Heart left ventricle (tissue), 16 donors: ENCODE data around the gene HSFX1. TPM values are rescaled to one million over a fixed set of nuclear protein-coding genes. Genes with fewer than 3 reads are reported as not detected.

ENCODE experiments used
- ATAC-seq, 4 donors: fragments of 200-7000 bp; cut with Tn5 transposase; one replicate each; pipeline ENCODE4 v1.9.1; 2020 to 2022; ENCODE audit warnings: moderate library complexity in 4 of 4, mild to moderate bottlenecking in 3 of 4, moderate number of reproducible peaks in 1 of 4
- DNase-seq, 5 donors: peaks; one replicate each; pipeline ENCODE4 v3.0.0-alpha.2; 2020
- H3K27ac ChIP-seq, 12 donors: fragments of 200-600 bp; sonication (generic) in 4 of 12; one replicate each; pipeline versions ENCODE4 v1.5.0 to v1.8.0; 2016 to 2022; ENCODE audit warnings: mild to moderate bottlenecking in 2 of 12
- H3K27me3 ChIP-seq, 9 donors: fragments of 200-600 bp; sonication (generic) in 2 of 9; one replicate each; pipeline versions ENCODE4 v1.5.1 to v1.8.0; 2016 to 2022; ENCODE audit warnings: mild to moderate bottlenecking in 3 of 9
- H3K36me3 ChIP-seq, 9 donors: fragments of 200-600 bp; sonication (generic) in 2 of 9; one replicate each; pipeline versions ENCODE4 v1.5.0 to v1.8.0; 2018 to 2022; ENCODE audit warnings: mild to moderate bottlenecking in 2 of 9
- H3K4me1 ChIP-seq, 12 donors: fragments of 200-600 bp; sonication (generic) in 4 of 12; one replicate each; pipeline versions ENCODE4 v1.5.0 to v1.8.0; 2016 to 2022; ENCODE audit warnings: mild to moderate bottlenecking in 3 of 12
- H3K4me3 ChIP-seq, 12 donors: fragments of 200-600 bp; sonication (generic) in 4 of 12; one replicate each; pipeline versions ENCODE4 v1.5.0 to v1.8.0; 2017 to 2022; ENCODE audit warnings: mild to moderate bottlenecking in 9 of 12, moderate library complexity in 4 of 12
- H3K9me3 ChIP-seq, 12 donors: fragments of 200-600 bp; sonication (generic) in 4 of 12; one replicate each; pipeline versions ENCODE4 v1.5.0 to v1.8.0; 2016 to 2022; ENCODE audit warnings: mild to moderate bottlenecking in 1 of 12
- CTCF ChIP-seq, 12 donors: fragments of 200-600 bp; sonication (generic) in 4 of 12; IDR thresholded peaks; one replicate each; pipeline versions ENCODE4 v1.5.0 to v1.8.0; 2018 to 2022; ENCODE audit warnings: antibody characterized with exemption in 12 of 12, mild to moderate bottlenecking in 5 of 12
- POLR2A ChIP-seq, 2 donors: fragments of 450-650 bp; IDR thresholded peaks; one replicate each; pipeline ENCODE4 v1.6.1; 2017; ENCODE audit warnings: antibody characterized with exemption in 2 of 2, mild to moderate bottlenecking in 2 of 2, moderate library complexity in 2 of 2
- WGBS, 4 donors: extraction: QIAGEN DNeasy Blood & Tissue Kit in 2 of 4; methylation state at CpG; one replicate each; pipeline versions ENCODE4 v1.1.5 to v1.1.7; 2013 to 2018; 5-methylcytosine and 5-hydroxymethylcytosine counted together
- intact Hi-C, 10 donors: fragments of 100-400 bp; cut with DNase I; formaldehyde crosslinking; loops; one replicate each; pipeline versions ENCODE4 v1.11.1 to v1.14.2; 2022
- polyA plus RNA-seq, 2 donors: library from polyadenylated mRNA; stranded (reverse); fragments of 200-250 nt; gene quantifications; one replicate each; pipeline ENCODE4 v1.2.3, GENCODE V29; 2013
- total RNA-seq, 9 donors: library from RNA; depleted of rRNA in 2 of 9; stranded (reverse); fragments of >200 nt in 2 of 9; fragmentation: NEBNext Ultra II Directional in 3 of 9; extraction: Animal tissue kit (Norgen Biotek cat#: 25700) in 3 of 9; gene quantifications; one replicate each; pipeline versions ENCODE4 v1.1.0 to v1.2.4, GENCODE V29; 2016 to 2023
- donor health status: ischemic (EF 13 %, LVEDD 7.1; RV severe dilation, severe dysfunction).
- donor health status: healthy with polysubstance abuse.
- donor health status: DM: no; HTN: yes; CAD: no.
- donor health status: DM: no; HTN: no; CAD: no.
- donor health status: ischemic (EF 25% LVEDD 6.9; RV normal size, moderate dysfunction).
- donor health status: ischemic (EF 25% LVEDD 5.7; RV mildly dilated, moderate dysfunction).
- donor health status: healthy.
- donor health status: DM: yes; HTN: yes; CAD: no.
- donor health status: ischemic (EF 35%, LVEDD 5.7; RV mildly dilated, moderate dysfunction).
- donor health status: nonischemic (EF 11% LVEDD 7.7; RV severe dilation, severe dysfunction).
- donor health status: DM: yes; HTN: yes; CAD: no.
- donor health status: PGD.
- donor health status: ischemic (EF 29% LVEDD 5.4; RV normal size, mild dysfunction).
- donor health status: nonischemic (EF 23%, LVEDD 6.1; RV moderate dilation, normal function).

The HSFX1 gene
- total and polyA plus RNA-seq, 11 donors: 0.73 to 3.3 (median 2.1) TPM

- no peak overlapping the region for H3K4me3 ChIP-seq
Observed at GRCh38 chrX:149807747-149808458, 34.0 kb downstream of the HSFX1 start.

GRCh38 chrX:149818652-149819051, 44.8 kb downstream of the HSFX1 start:
- no peaks in the 10 kb centered on the region for H3K36me3 ChIP-seq
- no peaks in the 10 kb centered on the region for H3K9me3 ChIP-seq
- no peak overlapping the region for H3K27ac ChIP-seq
- ATAC-seq (no peak), DNase-seq (no peak)
- no peak for TF ChIP-seq CTCF (IDR thresholded peaks at IDR 0.05)
- no peak for TF ChIP-seq POLR2A (IDR thresholded peaks at IDR 0.05)
- H3K4me3 ChIP-seq: no peak overlapping the region
- H3K4me1 ChIP-seq: no peaks in the 10 kb centered on the region
- peaks cover 0 to 10% (median 0%) of the 10 kb centered on the region in 9 donors for H3K27me3 ChIP-seq
- WGBS, 4 donors: 71 to 95% (median 88%) methylated on average over 1 of the region's 1 CpG
- intact Hi-C loops: no loop called here

More at GRCh38 chrX:149807747-149808458, 34.0 kb downstream of the HSFX1 start:
- peaks cover 0 to 6% (median 0%) of the 10 kb centered on the region in 9 donors for H3K27me3 ChIP-seq
- DNase-seq (no peak), ATAC-seq (no peak)
- no peaks in the 10 kb centered on the region for H3K4me1 ChIP-seq
- WGBS, 4 donors: 86 to 93% (median 87%) methylated on average over 6 to 12 of the region's 12 CpGs
- intact Hi-C loops: no loop called here
- TF ChIP-seq CTCF (IDR thresholded peaks at IDR 0.05): no peak
- TF ChIP-seq POLR2A (IDR thresholded peaks at IDR 0.05): no peak
- H3K9me3 ChIP-seq: no peaks in the 10 kb centered on the region
- no peak overlapping the region for H3K27ac ChIP-seq
- H3K36me3 ChIP-seq: no peaks in the 10 kb centered on the region

GRCh38 chrX:149819371-149819770, 45.5 kb downstream of the HSFX1 start:
- H3K4me3 ChIP-seq: no peak overlapping the region
- peaks cover 0 to 6% (median 0%) of the 10 kb centered on the region in 9 donors for H3K27me3 ChIP-seq
- H3K36me3 ChIP-seq: no peaks in the 10 kb centered on the region
- no peaks in the 10 kb centered on the region for H3K9me3 ChIP-seq
- no peak for DNase-seq
- no peak overlapping the region for H3K27ac ChIP-seq
- intact Hi-C loops: no loop called here
- H3K4me1 ChIP-seq: no peaks in the 10 kb centered on the region
- no peak for ATAC-seq
- no peak for TF ChIP-seq CTCF (IDR thresholded peaks at IDR 0.05)
- TF ChIP-seq POLR2A (IDR thresholded peaks at IDR 0.05): no peak
- 62 to 85% (median 75%) methylated on average over 2 of the region's 2 CpGs for WGBS, 4 donors

- peaks cover 0 to 5% (median 0%) of the 10 kb centered on the region in 12 donors for H3K4me1 ChIP-seq
- 1 to 16% (median 7%) methylated on average over 3 of the region's 3 CpGs for WGBS, 4 donors
- no peak for DNase-seq
- no peak overlapping the region for H3K27ac ChIP-seq
- H3K27me3 ChIP-seq: peaks cover 0 to 22% (median 0%) of the 10 kb centered on the region in 9 donors
- ATAC-seq: no peak
- no peaks in the 10 kb centered on the region for H3K36me3 ChIP-seq
- no peaks in the 10 kb centered on the region for H3K9me3 ChIP-seq
- TF ChIP-seq POLR2A (IDR thresholded peaks at IDR 0.05) (no peak), CTCF (IDR thresholded peaks at IDR 0.05) (peak in 9 of 12 donors; percentile 6 to 40 (median 25))
- no peak overlapping the region for H3K4me3 ChIP-seq
- intact Hi-C loops: no loop called here
Observed at GRCh38 chrX:149825424-149825823, 51.6 kb downstream of the HSFX1 start.

Other genes starting within 250 kb of the HSFX1 start
- 10 to 100 TPM; 15.8 to 35.9 (median 25.3) TPM for gene EOLA1, start 233.1 kb upstream of the HSFX1 start, total RNA-seq
- 10 to 100 TPM; 24.6 to 45.6 TPM for gene EOLA1, start 233.1 kb upstream of the HSFX1 start, polyA plus RNA-seq
- under 1 TPM in 2 of 9 donors, not detected in 7; 0.32 to 0.49 TPM for gene HSFX3, start 224.1 kb upstream of the HSFX1 start, total RNA-seq
- gene HSFX3, start 224.1 kb upstream of the HSFX1 start, polyA plus RNA-seq: under 1 TPM in 1 of 2 donors, not detected in 1; 0.23 TPM
- gene MAGEA9B, start 186.6 kb upstream of the HSFX1 start, total RNA-seq: not detected
- gene MAGEA9B, start 186.6 kb upstream of the HSFX1 start, polyA plus RNA-seq: not detected
- 1 to 10 TPM in 3 of 9 donors, under 1 TPM in 3, not detected in 3; 0.23 to 1.2 (median 0.80) TPM for gene HSFX2, start 178.8 kb upstream of the HSFX1 start, total RNA-seq
- gene HSFX2, start 178.8 kb upstream of the HSFX1 start, polyA plus RNA-seq: 1 to 10 TPM in 1 of 2 donors, under 1 TPM in 1; 0.57 to 1.3 TPM
- 10 to 100 TPM; 25.9 to 39.2 (median 33.9) TPM for gene TMEM185A, start 142.3 kb upstream of the HSFX1 start, total RNA-seq
- 10 to 100 TPM; 17.6 to 18.1 TPM for gene TMEM185A, start 142.3 kb upstream of the HSFX1 start, polyA plus RNA-seq
- not detected for gene MAGEA11, start 62.0 kb upstream of the HSFX1 start, total RNA-seq
- not detected for gene MAGEA11, start 62.0 kb upstream of the HSFX1 start, polyA plus RNA-seq
- gene MAGEA9, start 7.9 kb downstream of the HSFX1 start, total RNA-seq: not detected
- not detected for gene MAGEA9, start 7.9 kb downstream of the HSFX1 start, polyA plus RNA-seq
- gene MAGEA8, start 107.1 kb downstream of the HSFX1 start, total RNA-seq: not detected
- not detected for gene MAGEA8, start 107.1 kb downstream of the HSFX1 start, polyA plus RNA-seq
- gene HSFX4, start 155.5 kb downstream of the HSFX1 start, total RNA-seq: under 1 TPM in 2 of 9 donors, not detected in 7; 0.37 to 0.40 TPM
- gene HSFX4, start 155.5 kb downstream of the HSFX1 start, polyA plus RNA-seq: under 1 TPM in 1 of 2 donors, not detected in 1; 0.07 TPM
- 10 to 100 TPM; 16.9 to 30.4 (median 22.3) TPM for gene EOLA2, start 164.4 kb downstream of the HSFX1 start, total RNA-seq
- 10 to 100 TPM; 14.7 to 44.3 TPM for gene EOLA2, start 164.4 kb downstream of the HSFX1 start, polyA plus RNA-seq